Motor neuron (in vitro differentiated cells): ENCODE measurements around the gene PRF1. TPM values are rescaled to one million over a fixed set of nuclear protein-coding genes. Genes with fewer than 3 reads are reported as not detected.

Experiments
- total RNA-seq, 8 experiments: library from RNA; unstranded; fragments of 300-600 nt; gene quantifications; 2 replicates each; pipeline versions ENCODE4 v1.2.3 to v1.2.4, GENCODE V29; 2022

Gene PRF1
- total RNA-seq, 8 experiments from 2014 or later: 0.05 to 0.45 (median 0.42) TPM; not detected in 3

Other genes starting within 250 kb of the PRF1 start
- gene LRRC20, start 220.1 kb downstream of the PRF1 start, total RNA-seq: 10 to 100 TPM in 5 of 8 experiments, 1 to 10 TPM in 3; 4.5 to 23.0 (median 15.2) TPM
- 10 to 100 TPM; 34.3 to 80.5 (median 42.3) TPM for gene EIF4EBP2, start 198.6 kb downstream of the PRF1 start, total RNA-seq
- 1 to 10 TPM in 4 of 8 experiments, under 1 TPM in 3, not detected in 1; 0.21 to 1.2 (median 1.0) TPM for gene NODAL, start 161.1 kb downstream of the PRF1 start, total RNA-seq
- gene PALD1, start 124.0 kb downstream of the PRF1 start, total RNA-seq: 10 to 100 TPM in 1 of 8 experiments, 1 to 10 TPM in 7; 1.4 to 15.9 (median 2.7) TPM
- 1 to 10 TPM in 2 of 8 experiments, under 1 TPM in 6; 0.05 to 1.9 (median 0.50) TPM for gene ADAMTS14, start 69.8 kb upstream of the PRF1 start, total RNA-seq
- 1 to 10 TPM in 1 of 8 experiments, not detected in 7; 1.5 TPM for gene TBATA, start 182.6 kb upstream of the PRF1 start, total RNA-seq
- gene SGPL1, start 213.2 kb upstream of the PRF1 start, total RNA-seq: 10 to 100 TPM; 16.3 to 54.6 (median 24.6) TPM